HG03280 (cell line): ENCODE data around the gene ZNHIT2.

Source experiments
- ATAC-seq: cut with Tn5 transposase; IDR thresholded peaks from one replicate; pipeline ENCODE4 v1.9.1; 2021; ENCODE audit warnings: mild to moderate bottlenecking, moderate library complexity; ENCODE audit not compliant: unreplicated experiment

The ZNHIT2 gene

GRCh38 chr11:65078151-65078550 lies 39.4 kb downstream of the ZNHIT2 start:
- ATAC-seq, result no peak

- ATAC-seq, result no peak
These were observed 40.0 kb downstream of the ZNHIT2 start for GRCh38 chr11:65077451-65077850.

DNA sequence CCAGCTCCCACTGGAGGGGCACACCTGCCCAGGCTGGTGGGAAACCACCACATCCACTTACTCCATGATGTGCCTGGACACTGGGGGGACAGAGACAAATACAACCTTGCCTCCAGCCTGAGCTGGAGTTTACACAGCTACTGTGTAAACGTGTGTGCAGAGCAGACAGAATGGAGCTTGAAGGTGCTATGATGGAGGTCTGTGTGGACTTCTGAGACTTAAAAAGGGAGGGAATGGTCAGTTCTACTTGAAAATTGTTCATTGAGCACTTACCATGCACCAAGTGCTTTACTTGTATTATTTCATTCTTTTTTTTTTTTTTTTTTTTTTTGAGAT lies 44.9 kb downstream of the ZNHIT2 start:
- ATAC-seq, result no peak

- no peak for ATAC-seq
These were observed 45.4 kb downstream of the ZNHIT2 start for GRCh38 chr11:65071907-65072630.

GRCh38 chr11:65069217-65069616 lies 48.3 kb downstream of the ZNHIT2 start:
- ATAC-seq, result no peak

DNA sequence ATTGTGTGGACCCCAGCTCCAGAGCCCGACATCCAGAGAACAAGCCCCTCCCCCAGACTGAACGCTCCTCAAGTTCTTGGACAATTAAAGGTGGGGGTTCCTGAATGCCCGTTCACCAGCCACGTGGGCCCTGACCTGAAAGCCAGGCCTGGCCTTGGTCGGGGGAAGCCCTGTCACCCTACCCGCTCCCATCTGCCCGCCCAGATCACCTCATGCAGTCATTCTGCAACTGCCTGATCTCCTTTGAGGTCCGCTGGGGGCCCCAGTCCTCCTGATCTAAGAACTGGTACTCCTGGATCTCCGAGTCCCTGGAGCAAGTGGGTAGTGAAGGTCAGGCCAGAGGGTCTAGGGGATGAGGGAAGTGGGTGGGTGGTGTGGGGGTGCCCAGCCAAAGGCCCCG lies 50.1 kb downstream of the ZNHIT2 start:
- ATAC-seq, result no peak

- no peak for ATAC-seq
These were observed 50.7 kb downstream of the ZNHIT2 start for GRCh38 chr11:65066805-65067291.
